Ovary (tissue), 9 donors: ENCODE results near the gene ALDH7A1. TPM values are rescaled to one million over a fixed set of nuclear protein-coding genes. Genes with fewer than 3 reads are reported as not detected.
A peak's percentile ranks its signal among the peaks of the same experiment; 100 is the strongest.

ENCODE experiments used
- DNase-seq, 5 donors: peaks; one replicate each; pipeline ENCODE4 v3.0.0-alpha.2; 2019 to 2020
- H3K27ac ChIP-seq, 2 donors: fragments of 200-600 bp; one replicate each; pipeline versions ENCODE4 v1.5.1 to v1.8.0; 2019 to 2022
- H3K27me3 ChIP-seq: fragments of 200-600 bp; one replicate; pipeline ENCODE4 v1.8.0; 2022
- H3K36me3 ChIP-seq: fragments of 200-600 bp; sonication (generic); one replicate; pipeline ENCODE4 v1.5.1; 2019
- H3K4me1 ChIP-seq: one replicate; pipeline ENCODE4 v1.8.1; 2013; ENCODE audit warnings: mild to moderate bottlenecking, moderate library complexity; ENCODE audit not compliant: insufficient read depth
- H3K4me3 ChIP-seq: fragments of 200-600 bp; sonication (generic); one replicate; pipeline ENCODE4 v1.5.1; 2017
- H3K9me3 ChIP-seq, 2 donors: fragments of 200-600 bp in 1 of 2; sonication (generic) in 1 of 2; one replicate each; pipeline versions ENCODE4 v1.5.1 to v1.8.1; 2013 to 2019; ENCODE audit warnings: mild to moderate bottlenecking in 1 of 2, moderate library complexity in 1 of 2
- EP300 ChIP-seq: sonication (generic); formaldehyde crosslinking; IDR thresholded peaks from one replicate; pipeline ENCODE4 v1.6.1; 2017; ENCODE audit warnings: antibody characterized with exemption
- POLR2A ChIP-seq: fragments of 450-650 bp; IDR thresholded peaks from one replicate; pipeline ENCODE4 v1.6.1; 2017; ENCODE audit warnings: antibody characterized with exemption, mild to moderate bottlenecking, moderate library complexity
- WGBS, 3 donors: extraction: QIAGEN DNeasy Blood & Tissue Kit in 1 of 3; methylation state at CpG; one replicate each; pipeline versions ENCODE4 v1.1.5 to v1.1.7; 2013 to 2017; 5-methylcytosine and 5-hydroxymethylcytosine counted together
- intact Hi-C, 4 donors: fragments of 100-400 bp; cut with DNase I; formaldehyde crosslinking; loops; one replicate each; pipeline versions ENCODE4 v1.11.0 to v1.15.1; 2022 to 2023
- polyA plus RNA-seq, 2 donors: library from polyadenylated mRNA; stranded (reverse); fragments of 200-250 nt in 1 of 2; fragments of 350-450 nt in 1 of 2; fragmentation: Illumina TruSeq in 1 of 2; extraction: RNeasy Lipid Tissue Mini Kit (QIAGEN cat#74804) in 1 of 2; gene quantifications; one replicate each; pipeline ENCODE4 v1.2.3, GENCODE V29; 2013 to 2014
- total RNA-seq, 7 donors: library from RNA; depleted of rRNA in 2 of 7; stranded (reverse); fragments of >200 nt in 2 of 7; fragmentation: NEBNext Ultra II Directional in 3 of 7; extraction: Animal tissue kit (Norgen Biotek cat#: 25700) in 3 of 7; gene quantifications; one replicate each; pipeline versions ENCODE4 v1.1.0 to v1.2.4, GENCODE V29; 2016 to 2023
- TF ChIP-seq, protein P1 (sequence below), 3 donors: fragments of 450-650 bp in 2 of 3; fragments of 200-600 bp in 1 of 3; IDR thresholded peaks; one replicate each; pipeline versions ENCODE4 v1.5.1 to v1.8.0; 2016 to 2022; ENCODE audit warnings: antibody characterized with exemption in 3 of 3, mild to moderate bottlenecking in 1 of 3
- donor health status: DM: no; HTN: no; CAD: no; lungs with moderate emphysema.
- donor health status: DM: no; HTN: no; CAD: no.
- donor health status: Bipolar disorder and iron deficiency.
- donor health status: DM: yes; HTN: yes; CAD: no.
- donor health status: DM: no; HTN: no; CAD: no.
- donor health status: DM: yes; HTN: yes; CAD: no.

The ALDH7A1 gene
- total and polyA plus RNA-seq, 9 donors = 28.3 to 161 (median 99.2) TPM

DNA sequence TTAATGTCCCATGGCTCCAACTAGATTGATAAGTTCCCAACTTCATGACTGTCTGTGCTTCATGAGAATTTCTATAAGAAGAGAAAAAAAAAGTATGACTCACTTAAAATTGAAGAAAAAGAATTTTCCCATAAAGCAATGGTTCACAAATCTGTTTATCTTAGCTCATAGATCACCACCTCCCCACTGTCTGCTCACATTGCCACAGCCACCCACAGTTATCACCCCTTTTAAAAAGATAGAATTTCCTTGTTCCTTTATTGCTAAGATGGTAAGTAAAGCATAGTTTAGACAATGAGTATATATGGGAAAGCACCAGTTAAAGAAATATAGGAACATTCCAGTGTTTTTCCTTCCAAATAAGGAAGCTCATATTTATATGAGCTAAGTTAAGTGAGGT lies 67.1 kb downstream of the ALDH7A1 start:
- H3K27me3 ChIP-seq = no peaks in the 10 kb centered on the region
- DNase-seq = no peak
- TF ChIP-seq EP300 (no peak), POLR2A (no peak)
- TF ChIP-seq, protein P1, sequence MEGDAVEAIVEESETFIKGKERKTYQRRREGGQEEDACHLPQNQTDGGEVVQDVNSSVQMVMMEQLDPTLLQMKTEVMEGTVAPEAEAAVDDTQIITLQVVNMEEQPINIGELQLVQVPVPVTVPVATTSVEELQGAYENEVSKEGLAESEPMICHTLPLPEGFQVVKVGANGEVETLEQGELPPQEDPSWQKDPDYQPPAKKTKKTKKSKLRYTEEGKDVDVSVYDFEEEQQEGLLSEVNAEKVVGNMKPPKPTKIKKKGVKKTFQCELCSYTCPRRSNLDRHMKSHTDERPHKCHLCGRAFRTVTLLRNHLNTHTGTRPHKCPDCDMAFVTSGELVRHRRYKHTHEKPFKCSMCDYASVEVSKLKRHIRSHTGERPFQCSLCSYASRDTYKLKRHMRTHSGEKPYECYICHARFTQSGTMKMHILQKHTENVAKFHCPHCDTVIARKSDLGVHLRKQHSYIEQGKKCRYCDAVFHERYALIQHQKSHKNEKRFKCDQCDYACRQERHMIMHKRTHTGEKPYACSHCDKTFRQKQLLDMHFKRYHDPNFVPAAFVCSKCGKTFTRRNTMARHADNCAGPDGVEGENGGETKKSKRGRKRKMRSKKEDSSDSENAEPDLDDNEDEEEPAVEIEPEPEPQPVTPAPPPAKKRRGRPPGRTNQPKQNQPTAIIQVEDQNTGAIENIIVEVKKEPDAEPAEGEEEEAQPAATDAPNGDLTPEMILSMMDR (IDR thresholded peaks at IDR 0.05) = no peak
- H3K36me3 ChIP-seq = no peaks in the 10 kb centered on the region
- intact Hi-C loops = no loop called here
- H3K9me3 ChIP-seq = no peaks in the 10 kb centered on the region
- peaks cover 11% of the 10 kb centered on the region for H3K4me1 ChIP-seq
- no peak overlapping the region for H3K4me3 ChIP-seq
- H3K27ac ChIP-seq = no peak overlapping the region

DNA sequence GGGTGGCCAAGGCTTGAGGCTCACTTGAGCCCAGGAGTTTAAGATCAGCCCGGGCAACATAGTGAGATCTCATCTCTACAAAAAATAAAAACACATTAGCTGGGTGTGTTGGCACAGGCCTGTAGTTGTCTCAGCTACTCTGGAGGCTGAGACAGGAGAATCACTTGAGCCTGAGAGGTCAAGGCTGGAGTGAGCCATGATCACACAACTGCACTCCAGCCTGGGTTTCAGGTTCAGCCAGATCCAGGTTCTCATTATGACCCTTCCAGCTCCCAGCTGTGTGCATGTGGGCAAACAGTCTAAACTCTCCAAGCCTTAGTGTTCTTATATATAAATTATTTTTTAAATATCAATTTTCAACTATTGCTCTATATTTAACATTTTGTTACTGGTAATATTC lies 67.9 kb downstream of the ALDH7A1 start:
- H3K36me3 ChIP-seq = no peaks in the 10 kb centered on the region
- DNase-seq = no peak
- H3K27ac ChIP-seq = no peak overlapping the region
- peaks cover 13% of the 10 kb centered on the region for H3K4me1 ChIP-seq
- intact Hi-C loops = no loop called here
- H3K4me3 ChIP-seq = no peak overlapping the region
- H3K9me3 ChIP-seq = no peaks in the 10 kb centered on the region
- 86 to 97% (median 94%) methylated on average over 1 of the region's 1 CpG for WGBS, 3 donors
- no peaks in the 10 kb centered on the region for H3K27me3 ChIP-seq
- TF ChIP-seq EP300 (no peak), POLR2A (no peak)
- TF ChIP-seq, protein P1 (IDR thresholded peaks at IDR 0.05) = no peak

DNA sequence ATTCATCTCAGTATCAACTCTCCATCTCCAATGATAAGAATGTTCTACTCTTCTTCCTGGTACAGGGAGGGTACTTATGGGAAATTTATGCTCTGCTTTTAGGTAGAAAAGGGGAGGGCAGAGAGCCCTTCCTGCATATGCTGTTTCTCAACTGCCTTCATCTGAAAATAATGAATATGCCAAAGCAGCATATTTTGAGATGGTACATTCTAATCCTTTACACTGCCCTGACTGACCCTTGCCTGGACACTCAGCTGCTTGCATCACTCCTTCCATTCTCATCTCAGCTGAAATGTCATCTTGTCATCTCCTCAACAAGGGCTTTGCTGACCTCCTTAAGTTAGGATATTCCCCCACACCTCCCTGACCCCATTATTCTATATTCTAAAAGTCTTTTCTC lies 68.5 kb downstream of the ALDH7A1 start:
- peak overlapping the region in 1 of 2 donors; percentile 83 for H3K27ac ChIP-seq
- H3K27me3 ChIP-seq = no peaks in the 10 kb centered on the region
- H3K36me3 ChIP-seq = no peaks in the 10 kb centered on the region
- TF ChIP-seq, protein P1 (IDR thresholded peaks at IDR 0.05) = no peak
- no peak for TF ChIP-seq POLR2A
- no peak overlapping the region for H3K4me3 ChIP-seq
- no peaks in the 10 kb centered on the region for H3K9me3 ChIP-seq
- H3K4me1 ChIP-seq = peaks cover 14% of the 10 kb centered on the region
- DNase-seq = no peak
- intact Hi-C loops = no loop called here

DNA sequence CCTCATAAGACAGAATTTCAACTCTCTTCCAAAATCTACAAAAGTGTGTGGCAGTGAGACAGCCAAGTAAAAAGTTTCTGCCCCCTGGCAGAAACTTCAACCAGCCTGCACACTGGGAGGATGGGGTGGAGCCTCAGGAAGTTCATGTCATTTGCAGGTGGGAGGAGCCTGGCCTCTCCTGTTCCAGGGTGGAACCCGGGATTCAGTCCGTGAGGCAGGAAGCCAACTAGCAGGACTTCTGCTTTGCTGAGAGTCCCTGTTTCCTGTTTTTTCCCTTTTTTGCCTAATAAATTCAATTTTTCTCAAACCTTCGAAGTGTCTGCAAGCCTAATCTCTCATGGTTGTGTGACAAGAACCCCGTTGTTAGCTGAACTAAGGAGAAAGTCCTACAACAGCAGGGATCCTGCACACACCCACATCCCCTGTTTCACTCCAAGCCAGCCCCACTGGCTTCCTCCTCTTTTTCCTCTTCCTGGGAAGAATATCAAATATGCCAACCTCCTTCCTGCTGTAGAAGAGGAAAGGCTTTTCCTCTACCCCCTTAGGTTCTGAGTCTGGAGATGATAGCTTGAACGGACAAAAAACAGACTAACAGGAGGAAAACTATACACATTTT lies 69.3 kb downstream of the ALDH7A1 start:
- H3K4me3 ChIP-seq = no peak overlapping the region
- 25 to 35% (median 28%) methylated on average over 5 of the region's 5 CpGs for WGBS, 3 donors
- intact Hi-C loops = no loop called here
- no peaks in the 10 kb centered on the region for H3K36me3 ChIP-seq
- no peaks in the 10 kb centered on the region for H3K9me3 ChIP-seq
- TF ChIP-seq, protein P1 (IDR thresholded peaks at IDR 0.05) = no peak
- TF ChIP-seq POLR2A (peak; percentile 52), EP300 (no peak)
- peak; percentile 76 to 89 (median 84) for DNase-seq
- H3K4me1 ChIP-seq = peaks cover 17% of the 10 kb centered on the region
- H3K27me3 ChIP-seq = no peaks in the 10 kb centered on the region
- peak overlapping the region in 1 of 2 donors; percentile 83 for H3K27ac ChIP-seq
